HEK293 (cell line): ENCODE results near the gene PRCD.

Source experiments
- CTCF ChIA-PET: fragments of 350-600 bp; formaldehyde crosslinking; extraction: SDS; loops from one replicate; lab custom pipeline; 2021; ENCODE audit warnings: antibody characterized with exemption; lab: Yijun Ruan, JAX
- POLR2A ChIA-PET: fragments of 300-600 bp; formaldehyde crosslinking; extraction: SDS; loops from one replicate; lab custom pipeline; 2020; ENCODE audit warnings: antibody characterized with exemption, inconsistent platforms; lab: Yijun Ruan, JAX
- H3K27ac ChIP-seq: fragments of 200-500 bp; sonication (Bioruptor generic); 2 replicates; pipeline ENCODE4 v1.5.1; 2014; ENCODE audit warnings: low read depth, low read length, control low read depth, inconsistent platforms; ENCODE audit errors: extremely low read depth
- H3K36me3 ChIP-seq, 2 experiments: fragments of 200-500 bp in 1 of 2; sonication (Bioruptor generic) in 1 of 2; 1 replicate in 1 of 2; 2 replicates in 1 of 2; pipeline ENCODE4 v1.5.1; 2014 to 2017; ENCODE audit warnings: inconsistent platforms in 2 of 2, low read length in 2 of 2; ENCODE audit not compliant: control insufficient read depth in 2 of 2, insufficient read depth in 1 of 2
- H3K4me1 ChIP-seq: fragments of 200-500 bp; sonication (Bioruptor generic); 2 replicates; pipeline ENCODE4 v1.5.1; 2014; ENCODE audit warnings: mild to moderate bottlenecking, low read length, inconsistent platforms; ENCODE audit not compliant: control insufficient read depth, insufficient read depth
- H3K4me3 ChIP-seq: 2 replicates; pipeline ENCODE4 v1.5.1; 2011; ENCODE audit warnings: low read depth, mild to moderate bottlenecking, control low read depth, low read length, moderate library complexity
- H3K9me3 ChIP-seq: fragments of 200-500 bp; sonication (Bioruptor generic); 2 replicates; pipeline ENCODE4 v1.5.1; 2014; ENCODE audit warnings: low read depth, low read length, inconsistent platforms; ENCODE audit not compliant: control insufficient read depth, insufficient read depth
- GLIS2 ChIP-seq: fragments of 450-650 bp; formaldehyde crosslinking; IDR thresholded peaks from 2 replicates; pipeline ENCODE4 v1.5.1; 2016; ENCODE audit warnings: missing biosample characterization, missing genetic modification characterization
- OSR2 ChIP-seq: fragments of 450-650 bp; formaldehyde crosslinking; IDR thresholded peaks from 2 replicates; pipeline ENCODE4 v1.5.1; 2016; ENCODE audit warnings: missing biosample characterization, missing genetic modification characterization
- PRDM1 ChIP-seq: fragments of 450-650 bp; formaldehyde crosslinking; IDR thresholded peaks from 2 replicates; pipeline ENCODE4; 2016; ENCODE audit warnings: missing biosample characterization, missing genetic modification characterization
- REPIN1 ChIP-seq: fragments of 450-650 bp; formaldehyde crosslinking; IDR thresholded peaks from 2 replicates; pipeline ENCODE4 v1.5.1; 2017; ENCODE audit warnings: missing biosample characterization, missing genetic modification characterization, low read depth
- SCRT1 ChIP-seq: fragments of 450-650 bp; formaldehyde crosslinking; IDR thresholded peaks from 2 replicates; pipeline ENCODE4 v1.5.1; 2016; ENCODE audit warnings: missing biosample characterization, missing genetic modification characterization, borderline replicate concordance
- ZBTB17 ChIP-seq: fragments of 450-650 bp; formaldehyde crosslinking; IDR thresholded peaks from 2 replicates; pipeline ENCODE4 v1.5.1; 2016; ENCODE audit warnings: missing biosample characterization, missing genetic modification characterization
- ZBTB48 ChIP-seq: fragments of 450-650 bp; formaldehyde crosslinking; IDR thresholded peaks from 2 replicates; pipeline ENCODE4 v1.5.1; 2016; ENCODE audit warnings: missing biosample characterization, missing genetic modification characterization
- ZNF354C ChIP-seq: fragments of 450-650 bp; formaldehyde crosslinking; IDR thresholded peaks from 2 replicates; pipeline ENCODE4 v1.5.1; 2016; ENCODE audit warnings: missing biosample characterization, missing genetic modification characterization, low read depth, borderline replicate concordance
- ZNF394 ChIP-seq: fragments of 450-650 bp; formaldehyde crosslinking; IDR thresholded peaks from 2 replicates; pipeline ENCODE4 v1.5.1; 2016; ENCODE audit warnings: missing biosample characterization, missing genetic modification characterization, mild to moderate bottlenecking, moderate library complexity, borderline replicate concordance
- ZNF433 ChIP-seq: fragments of 450-650 bp; formaldehyde crosslinking; IDR thresholded peaks from 2 replicates; pipeline ENCODE4 v1.5.1; 2016; ENCODE audit warnings: missing biosample characterization, missing genetic modification characterization, low read depth
- ZNF560 ChIP-seq: fragments of 450-650 bp; formaldehyde crosslinking; IDR thresholded peaks from 2 replicates; pipeline ENCODE4 v1.5.1; 2017; ENCODE audit warnings: missing biosample characterization, missing genetic modification characterization, borderline replicate concordance
- TF ChIP-seq, protein P1 (sequence below): fragments of 450-650 bp; formaldehyde crosslinking; IDR thresholded peaks from 2 replicates; pipeline ENCODE4 v1.5.1; 2017; ENCODE audit warnings: missing biosample characterization, missing genetic modification characterization
- TF ChIP-seq, protein P2 (sequence below): fragments of 450-650 bp; formaldehyde crosslinking; IDR thresholded peaks from 2 replicates; pipeline ENCODE4 v1.5.1; 2017; ENCODE audit warnings: missing biosample characterization, missing genetic modification characterization
- TF ChIP-seq, protein P3 (sequence below): fragments of 450-650 bp; formaldehyde crosslinking; IDR thresholded peaks from 2 replicates; pipeline ENCODE4 v1.5.1; 2016; ENCODE audit warnings: missing biosample characterization, missing genetic modification characterization, low read depth
- TF ChIP-seq, protein P4 (sequence below): fragments of 450-650 bp; formaldehyde crosslinking; IDR thresholded peaks from 2 replicates; pipeline ENCODE4 v1.5.1; 2017; ENCODE audit warnings: missing biosample characterization, missing genetic modification characterization
- TF ChIP-seq, protein P5 (sequence below): fragments of 450-650 bp; formaldehyde crosslinking; IDR thresholded peaks from 2 replicates; pipeline ENCODE4 v1.5.1; 2017; ENCODE audit warnings: missing biosample characterization, missing genetic modification characterization
- TF ChIP-seq, protein P6 (sequence below): fragments of 450-650 bp; formaldehyde crosslinking; IDR thresholded peaks from 2 replicates; pipeline ENCODE4 v1.5.1; 2016; ENCODE audit warnings: missing biosample characterization, missing genetic modification characterization

The PRCD gene

DNA sequence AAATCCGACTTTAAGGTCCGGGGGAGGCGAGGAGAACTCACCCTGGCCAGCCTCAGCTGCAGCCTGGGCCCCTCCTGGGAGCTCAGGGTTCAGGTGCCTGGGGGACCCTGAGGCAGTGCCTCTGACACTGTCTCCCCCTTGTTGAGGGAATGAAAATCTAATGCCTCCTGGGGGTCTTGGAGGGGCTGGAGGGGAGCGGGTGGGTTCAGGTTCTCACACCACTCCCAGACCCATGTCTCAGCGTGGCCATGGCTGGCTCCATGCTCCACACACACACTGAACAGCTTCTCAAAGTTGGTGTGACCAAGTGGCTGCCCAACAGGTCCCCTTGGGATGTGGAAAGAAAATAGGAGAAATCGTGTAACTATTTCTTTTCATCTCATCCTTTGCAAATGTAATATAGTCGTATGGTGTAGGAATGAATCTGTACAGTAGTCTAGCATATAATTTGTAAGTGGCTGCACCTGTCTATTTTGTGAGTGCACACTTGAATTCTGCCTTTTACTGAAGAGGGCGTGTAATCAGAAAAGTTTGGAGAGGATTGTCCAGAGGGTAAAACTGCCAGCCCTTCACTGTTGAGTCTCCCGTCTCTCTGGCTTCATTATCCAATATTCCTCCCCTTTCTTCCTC, 788 bp upstream of the PRCD start:
- Histone ChIP-seq H3K9me3 (no peaks in the 10 kb centered on the region), H3K36me3 (no peaks in the 10 kb centered on the region), H3K27ac (0 out of 2 replicates have a peak overlapping the region, but pooled peaks have one; percentile 20), H3K4me1 (peaks cover 8% of the 10 kb centered on the region), H3K4me3 (no peak overlapping the region)
- CTCF ChIA-PET: interaction anchor here (0.6 to 2.9 kb wide), 6 partner anchors 11 to 176 kb away, joined by 3 to 37 read pairs (median 4); no protein-coding TSS in a partner anchor
- TF ChIP-seq, protein P1, sequence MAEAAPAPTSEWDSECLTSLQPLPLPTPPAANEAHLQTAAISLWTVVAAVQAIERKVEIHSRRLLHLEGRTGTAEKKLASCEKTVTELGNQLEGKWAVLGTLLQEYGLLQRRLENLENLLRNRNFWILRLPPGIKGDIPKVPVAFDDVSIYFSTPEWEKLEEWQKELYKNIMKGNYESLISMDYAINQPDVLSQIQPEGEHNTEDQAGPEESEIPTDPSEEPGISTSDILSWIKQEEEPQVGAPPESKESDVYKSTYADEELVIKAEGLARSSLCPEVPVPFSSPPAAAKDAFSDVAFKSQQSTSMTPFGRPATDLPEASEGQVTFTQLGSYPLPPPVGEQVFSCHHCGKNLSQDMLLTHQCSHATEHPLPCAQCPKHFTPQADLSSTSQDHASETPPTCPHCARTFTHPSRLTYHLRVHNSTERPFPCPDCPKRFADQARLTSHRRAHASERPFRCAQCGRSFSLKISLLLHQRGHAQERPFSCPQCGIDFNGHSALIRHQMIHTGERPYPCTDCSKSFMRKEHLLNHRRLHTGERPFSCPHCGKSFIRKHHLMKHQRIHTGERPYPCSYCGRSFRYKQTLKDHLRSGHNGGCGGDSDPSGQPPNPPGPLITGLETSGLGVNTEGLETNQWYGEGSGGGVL: no peak
- no peak for TF ChIP-seq ZNF560
- POLR2A ChIA-PET: interaction anchor here (1.1 kb wide), 1 partner anchor 16 kb away, joined by 3 read pairs; no protein-coding TSS in a partner anchor

DNA sequence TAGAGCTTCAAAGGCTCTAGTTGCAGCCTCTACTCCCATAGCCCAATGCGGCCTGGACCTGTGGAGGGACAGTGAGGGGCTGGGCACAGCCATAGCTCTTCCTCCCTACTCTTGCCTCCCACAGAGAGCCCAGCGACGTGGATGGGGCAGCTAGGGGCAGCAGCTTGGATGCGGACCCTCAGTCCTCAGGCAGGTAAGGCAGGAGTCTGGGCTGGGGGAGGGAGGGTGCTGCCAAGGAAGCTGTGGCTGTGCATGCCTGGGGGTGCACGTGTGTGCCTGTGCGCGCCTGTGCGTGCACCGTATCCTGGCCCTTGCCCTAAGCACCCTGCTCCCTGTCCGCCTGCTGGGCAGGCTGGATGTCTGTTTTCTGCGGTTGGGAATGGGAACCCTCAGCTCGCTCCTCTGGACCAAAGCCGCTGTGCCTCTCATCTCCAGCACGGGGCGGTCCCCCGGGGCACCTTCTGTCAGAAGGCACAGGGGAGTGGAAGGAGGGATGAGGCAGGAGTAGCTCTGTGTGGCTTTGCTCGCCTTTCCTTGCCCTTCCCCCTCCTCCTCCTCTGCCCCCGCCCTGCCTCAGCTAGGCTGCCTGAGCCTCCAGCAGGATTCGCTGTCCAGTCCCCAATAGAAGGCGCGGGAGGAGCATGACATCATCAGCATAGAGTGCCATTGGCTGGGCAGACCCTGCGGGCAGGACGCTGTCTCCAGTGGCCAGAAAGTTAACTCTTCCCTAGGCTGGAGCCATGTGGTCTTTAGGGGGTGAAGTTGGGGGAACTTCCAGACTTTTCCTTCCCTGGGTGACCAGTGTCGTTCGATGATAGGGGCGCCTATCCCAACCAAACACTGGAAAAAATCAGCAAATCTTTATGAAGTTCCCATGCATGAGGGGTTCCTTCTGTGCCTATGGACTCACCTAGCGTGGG, 797 bp downstream of the PRCD start:
- CTCF ChIA-PET: interaction anchor here (0.6 to 2.9 kb wide), 11 partner anchors 11 to 174 kb away, joined by 3 to 37 read pairs (median 4); no protein-coding TSS in a partner anchor
- H3K27ac ChIP-seq: peak overlapping the region; percentile 63
- peaks cover 8% of the 10 kb centered on the region for H3K4me1 ChIP-seq
- peak overlapping the region; percentile 12 for H3K4me3 ChIP-seq
- POLR2A ChIA-PET: interaction anchor here (0.8 to 1.5 kb wide), 12 partner anchors 10 to 187 kb away, joined by 3 to 15 read pairs (median 4); partner anchors contain the start of genes PRPSAP1 and ST6GALNAC2
- H3K9me3 ChIP-seq: no peaks in the 10 kb centered on the region
- H3K36me3 ChIP-seq: peaks cover 0 to 3% of the 10 kb centered on the region in 2 experiments; a peak in 1 of 3 replicates
- TF ChIP-seq OSR2 (tag by site-specific recombination): peak; percentile 50
- TF ChIP-seq ZBTB48: peak; percentile 77; the same call in 1 of the 2 replicates
- peak; percentile 66 for TF ChIP-seq PRDM1 (tag by site-specific recombination)
- TF ChIP-seq, protein P2, sequence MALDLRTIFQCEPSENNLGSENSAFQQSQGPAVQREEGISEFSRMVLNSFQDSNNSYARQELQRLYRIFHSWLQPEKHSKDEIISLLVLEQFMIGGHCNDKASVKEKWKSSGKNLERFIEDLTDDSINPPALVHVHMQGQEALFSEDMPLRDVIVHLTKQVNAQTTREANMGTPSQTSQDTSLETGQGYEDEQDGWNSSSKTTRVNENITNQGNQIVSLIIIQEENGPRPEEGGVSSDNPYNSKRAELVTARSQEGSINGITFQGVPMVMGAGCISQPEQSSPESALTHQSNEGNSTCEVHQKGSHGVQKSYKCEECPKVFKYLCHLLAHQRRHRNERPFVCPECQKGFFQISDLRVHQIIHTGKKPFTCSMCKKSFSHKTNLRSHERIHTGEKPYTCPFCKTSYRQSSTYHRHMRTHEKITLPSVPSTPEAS (tag by site-specific recombination): peak; percentile 61
- TF ChIP-seq SCRT1 (tag by site-specific recombination): 0 out of 2 replicates have a peak, but pooled peaks have one; percentile 25
- peak; percentile 83 for TF ChIP-seq GLIS2 (tag by site-specific recombination)
- TF ChIP-seq, protein P3, sequence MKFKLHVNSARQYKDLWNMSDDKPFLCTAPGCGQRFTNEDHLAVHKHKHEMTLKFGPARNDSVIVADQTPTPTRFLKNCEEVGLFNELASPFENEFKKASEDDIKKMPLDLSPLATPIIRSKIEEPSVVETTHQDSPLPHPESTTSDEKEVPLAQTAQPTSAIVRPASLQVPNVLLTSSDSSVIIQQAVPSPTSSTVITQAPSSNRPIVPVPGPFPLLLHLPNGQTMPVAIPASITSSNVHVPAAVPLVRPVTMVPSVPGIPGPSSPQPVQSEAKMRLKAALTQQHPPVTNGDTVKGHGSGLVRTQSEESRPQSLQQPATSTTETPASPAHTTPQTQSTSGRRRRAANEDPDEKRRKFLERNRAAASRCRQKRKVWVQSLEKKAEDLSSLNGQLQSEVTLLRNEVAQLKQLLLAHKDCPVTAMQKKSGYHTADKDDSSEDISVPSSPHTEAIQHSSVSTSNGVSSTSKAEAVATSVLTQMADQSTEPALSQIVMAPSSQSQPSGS (tag by site-specific recombination): peak; percentile 99
- TF ChIP-seq ZNF394 (tag by site-specific recombination): peak; percentile 97
- TF ChIP-seq REPIN1 (tag by site-specific recombination): no peak
- peak; percentile 94 for TF ChIP-seq ZBTB17
- TF ChIP-seq, protein P1: 0 out of 2 replicates have a peak, but pooled peaks have one; percentile 45
- TF ChIP-seq, protein P4, sequence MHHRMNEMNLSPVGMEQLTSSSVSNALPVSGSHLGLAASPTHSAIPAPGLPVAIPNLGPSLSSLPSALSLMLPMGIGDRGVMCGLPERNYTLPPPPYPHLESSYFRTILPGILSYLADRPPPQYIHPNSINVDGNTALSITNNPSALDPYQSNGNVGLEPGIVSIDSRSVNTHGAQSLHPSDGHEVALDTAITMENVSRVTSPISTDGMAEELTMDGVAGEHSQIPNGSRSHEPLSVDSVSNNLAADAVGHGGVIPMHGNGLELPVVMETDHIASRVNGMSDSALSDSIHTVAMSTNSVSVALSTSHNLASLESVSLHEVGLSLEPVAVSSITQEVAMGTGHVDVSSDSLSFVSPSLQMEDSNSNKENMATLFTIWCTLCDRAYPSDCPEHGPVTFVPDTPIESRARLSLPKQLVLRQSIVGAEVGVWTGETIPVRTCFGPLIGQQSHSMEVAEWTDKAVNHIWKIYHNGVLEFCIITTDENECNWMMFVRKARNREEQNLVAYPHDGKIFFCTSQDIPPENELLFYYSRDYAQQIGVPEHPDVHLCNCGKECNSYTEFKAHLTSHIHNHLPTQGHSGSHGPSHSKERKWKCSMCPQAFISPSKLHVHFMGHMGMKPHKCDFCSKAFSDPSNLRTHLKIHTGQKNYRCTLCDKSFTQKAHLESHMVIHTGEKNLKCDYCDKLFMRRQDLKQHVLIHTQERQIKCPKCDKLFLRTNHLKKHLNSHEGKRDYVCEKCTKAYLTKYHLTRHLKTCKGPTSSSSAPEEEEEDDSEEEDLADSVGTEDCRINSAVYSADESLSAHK (tag by site-specific recombination): 0 out of 2 replicates have a peak, but pooled peaks have one; percentile 29
- TF ChIP-seq, protein P5, sequence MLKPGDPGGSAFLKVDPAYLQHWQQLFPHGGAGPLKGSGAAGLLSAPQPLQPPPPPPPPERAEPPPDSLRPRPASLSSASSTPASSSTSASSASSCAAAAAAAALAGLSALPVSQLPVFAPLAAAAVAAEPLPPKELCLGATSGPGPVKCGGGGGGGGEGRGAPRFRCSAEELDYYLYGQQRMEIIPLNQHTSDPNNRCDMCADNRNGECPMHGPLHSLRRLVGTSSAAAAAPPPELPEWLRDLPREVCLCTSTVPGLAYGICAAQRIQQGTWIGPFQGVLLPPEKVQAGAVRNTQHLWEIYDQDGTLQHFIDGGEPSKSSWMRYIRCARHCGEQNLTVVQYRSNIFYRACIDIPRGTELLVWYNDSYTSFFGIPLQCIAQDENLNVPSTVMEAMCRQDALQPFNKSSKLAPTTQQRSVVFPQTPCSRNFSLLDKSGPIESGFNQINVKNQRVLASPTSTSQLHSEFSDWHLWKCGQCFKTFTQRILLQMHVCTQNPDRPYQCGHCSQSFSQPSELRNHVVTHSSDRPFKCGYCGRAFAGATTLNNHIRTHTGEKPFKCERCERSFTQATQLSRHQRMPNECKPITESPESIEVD: no peak
- no peak for TF ChIP-seq ZNF433
- TF ChIP-seq ZNF354C (tag by site-specific recombination): no peak
- TF ChIP-seq, protein P6, sequence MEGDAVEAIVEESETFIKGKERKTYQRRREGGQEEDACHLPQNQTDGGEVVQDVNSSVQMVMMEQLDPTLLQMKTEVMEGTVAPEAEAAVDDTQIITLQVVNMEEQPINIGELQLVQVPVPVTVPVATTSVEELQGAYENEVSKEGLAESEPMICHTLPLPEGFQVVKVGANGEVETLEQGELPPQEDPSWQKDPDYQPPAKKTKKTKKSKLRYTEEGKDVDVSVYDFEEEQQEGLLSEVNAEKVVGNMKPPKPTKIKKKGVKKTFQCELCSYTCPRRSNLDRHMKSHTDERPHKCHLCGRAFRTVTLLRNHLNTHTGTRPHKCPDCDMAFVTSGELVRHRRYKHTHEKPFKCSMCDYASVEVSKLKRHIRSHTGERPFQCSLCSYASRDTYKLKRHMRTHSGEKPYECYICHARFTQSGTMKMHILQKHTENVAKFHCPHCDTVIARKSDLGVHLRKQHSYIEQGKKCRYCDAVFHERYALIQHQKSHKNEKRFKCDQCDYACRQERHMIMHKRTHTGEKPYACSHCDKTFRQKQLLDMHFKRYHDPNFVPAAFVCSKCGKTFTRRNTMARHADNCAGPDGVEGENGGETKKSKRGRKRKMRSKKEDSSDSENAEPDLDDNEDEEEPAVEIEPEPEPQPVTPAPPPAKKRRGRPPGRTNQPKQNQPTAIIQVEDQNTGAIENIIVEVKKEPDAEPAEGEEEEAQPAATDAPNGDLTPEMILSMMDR (tag by site-specific recombination): peak; percentile 81
